Epidermal melanocyte (primary cell): ENCODE results near the gene INSM1.

ENCODE experiments used
- DNase-seq: peaks from one replicate; pipeline ENCODE4 v3.0.0; 2011; ENCODE audit warnings: low spot score; ENCODE audit not compliant: insufficient read length

INSM1 gene

GRCh38 chr20:20417876-20418676 lies 50.2 kb downstream of the INSM1 start:
- no peak for DNase-seq
